ENCODE measurements around the gene SNTG2. TPM values are rescaled to one million over a fixed set of nuclear protein-coding genes. Genes with fewer than 3 reads are reported as not detected.

SNTG2 gene
- total RNA-seq, 2 experiments from 2014 or later, result 2.5 to 3.2 TPM

GRCh38 chr2:939936-940601, 10.6 kb upstream of the SNTG2 start:
- no peak for ATAC-seq
- intact Hi-C loops (cut with micrococcal nuclease), result no loop called here

GRCh38 chr2:941871-942270, 8.8 kb upstream of the SNTG2 start:
- Mint-ChIP-seq H3K4me1 (ENCODE audit: low read depth) (peaks cover 24% of the 10 kb centered on the region), H3K27me3 (peaks cover 9% of the 10 kb centered on the region), H3K36me3 (ENCODE audit: low read depth) (peaks cover 6% of the 10 kb centered on the region), H3K9me3 (peaks cover 7% of the 10 kb centered on the region), H3K27ac (no peak overlapping the region), H3K4me3 (no peak overlapping the region)
- DNase-seq (no peak), ATAC-seq (no peak)
- TF ChIP-seq CTCF (IDR thresholded peaks at IDR 0.05), result no peak
- POLR2A ChIA-PET, result no interaction called here
- CTCF ChIA-PET, result no interaction called here
- intact Hi-C loops (cut with micrococcal nuclease), result no loop called here

More at GRCh38 chr2:939936-940601, 10.6 kb upstream of the SNTG2 start:
- POLR2A ChIA-PET, result no interaction called here
- TF ChIP-seq CTCF (IDR thresholded peaks at IDR 0.05), result no peak
- Mint-ChIP-seq H3K36me3 (ENCODE audit: low read depth) (peaks cover 6% of the 10 kb centered on the region), H3K27ac (no peak overlapping the region), H3K27me3 (peaks cover 9% of the 10 kb centered on the region), H3K4me1 (ENCODE audit: low read depth) (peaks cover 8% of the 10 kb centered on the region), H3K4me3 (no peak overlapping the region), H3K9me3 (peaks cover 10% of the 10 kb centered on the region)
- DNase-seq, result no peak
- CTCF ChIA-PET, result no interaction called here

- DNase-seq, result no peak
- intact Hi-C loops (cut with micrococcal nuclease), result no loop called here
- H3K9me3 Mint-ChIP-seq, result peaks cover 7% of the 10 kb centered on the region
- H3K36me3 Mint-ChIP-seq (ENCODE audit: low read depth), result peaks cover 6% of the 10 kb centered on the region
- CTCF ChIA-PET, result no interaction called here
- H3K27ac Mint-ChIP-seq, result no peak overlapping the region
- POLR2A ChIA-PET, result no interaction called here
- peaks cover 12% of the 10 kb centered on the region for H3K27me3 Mint-ChIP-seq
- ATAC-seq, result no peak
- TF ChIP-seq CTCF (IDR thresholded peaks at IDR 0.05), result no peak
- H3K4me1 Mint-ChIP-seq (ENCODE audit: low read depth), result peaks cover 28% of the 10 kb centered on the region
- H3K4me3 Mint-ChIP-seq, result no peak overlapping the region
These were observed 7.7 kb upstream of the SNTG2 start for GRCh38 chr2:942775-943460.

GRCh38 chr2:943461-943797, 7.2 kb upstream of the SNTG2 start:
- intact Hi-C loops (cut with micrococcal nuclease), result no loop called here
- Mint-ChIP-seq H3K9me3 (peaks cover 7% of the 10 kb centered on the region), H3K27me3 (peaks cover 12% of the 10 kb centered on the region), H3K4me3 (no peak overlapping the region), H3K36me3 (ENCODE audit: low read depth) (peaks cover 6% of the 10 kb centered on the region), H3K4me1 (ENCODE audit: low read depth) (peaks cover 28% of the 10 kb centered on the region), H3K27ac (no peak overlapping the region)
- DNase-seq (no peak), ATAC-seq (no peak)
- POLR2A ChIA-PET, result no interaction called here
- CTCF ChIA-PET, result no interaction called here
- no peak for TF ChIP-seq CTCF (IDR thresholded peaks at IDR 0.05)

- H3K36me3 Mint-ChIP-seq (ENCODE audit: low read depth), result peaks cover 6% of the 10 kb centered on the region
- DNase-seq (no peak), ATAC-seq (no peak)
- H3K4me1 Mint-ChIP-seq (ENCODE audit: low read depth), result peaks cover 28% of the 10 kb centered on the region
- H3K27me3 Mint-ChIP-seq, result peaks cover 14% of the 10 kb centered on the region
- no peak overlapping the region for H3K4me3 Mint-ChIP-seq
- POLR2A ChIA-PET, result no interaction called here
- CTCF ChIA-PET, result no interaction called here
- no peak for TF ChIP-seq CTCF (IDR thresholded peaks at IDR 0.05)
- peaks cover 7% of the 10 kb centered on the region for H3K9me3 Mint-ChIP-seq
- no peak overlapping the region for H3K27ac Mint-ChIP-seq
- intact Hi-C loops (cut with micrococcal nuclease), result no loop called here
These were observed 6.8 kb upstream of the SNTG2 start for GRCh38 chr2:943821-944220.
